Endothelial cell of umbilical vein (primary cell): ENCODE results near the gene GRIA1.

Source experiments
- CTCF ChIP-seq, 2 donors: IDR thresholded peaks; 1 replicate in 1 of 2; 2 replicates in 1 of 2; pipeline ENCODE4 v1.5.1; 2011; ENCODE audit warnings: low read length in 2 of 2, mild to moderate bottlenecking in 2 of 2, moderate library complexity in 2 of 2, control low read depth in 1 of 2, inconsistent platforms in 1 of 2, low read depth in 1 of 2; ENCODE audit not compliant: insufficient read depth in 1 of 2; ENCODE audit errors: extremely low read depth in 1 of 2
- GATA2 ChIP-seq: IDR thresholded peaks from 2 replicates; pipeline ENCODE4 v1.7.0; 2011; ENCODE audit warnings: low read depth, mild to moderate bottlenecking, moderate library complexity, mixed read lengths, low read length; ENCODE audit not compliant: insufficient read length, insufficient read depth
- MAX ChIP-seq: IDR thresholded peaks from 2 replicates; pipeline ENCODE4 v1.6.1; 2011; ENCODE audit not compliant: insufficient read depth, insufficient read length
- MYC ChIP-seq: IDR thresholded peaks from one replicate; pipeline ENCODE4 v1.6.1; 2011; ENCODE audit warnings: mild to moderate bottlenecking, low read depth, low read length
- POLR2A ChIP-seq: IDR thresholded peaks from 2 replicates; pipeline ENCODE4 v1.6.1; 2012; ENCODE audit warnings: low read depth, mild to moderate bottlenecking, control low read depth, low read length
- POLR2AphosphoS5 ChIP-seq: IDR thresholded peaks from 2 replicates; pipeline ENCODE4 v1.6.1; 2012; ENCODE audit warnings: low read depth, mild to moderate bottlenecking, control low read depth, low read length, moderate library complexity; ENCODE audit not compliant: insufficient read depth

- no peak for TF ChIP-seq POLR2AphosphoS5
- no peak for TF ChIP-seq CTCF (IDR thresholded peaks at IDR 0.05; ENCODE audit: extremely low read depth in 1 of 2, insufficient read depth in 1 of 2, low read depth in 1 of 2, low read length in 2 of 2)
- no peak for TF ChIP-seq POLR2A
- no peak for TF ChIP-seq MAX
- TF ChIP-seq MYC = no peak
- no peak for TF ChIP-seq GATA2
These were observed 54.2 kb downstream of the GRIA1 start for GRCh38 chr5:153544706-153545105.
